HepG2 (cell line): ENCODE data around the gene ETV5. TPM values are rescaled to one million over a fixed set of nuclear protein-coding genes. Genes with fewer than 3 reads are reported as not detected.

Experiments used
- ATAC-seq: fragments of 200-7000 bp; cut with Tn5 transposase; 3 replicates; pipeline ENCODE4 v1.9.1; 2020; ENCODE audit warnings: mild to moderate bottlenecking, moderate library complexity
- BruUV-seq: library from RNA; stranded (reverse); fragments of 400-500 nt; replicated peaks from 2 replicates; lab custom pipeline; 2021; lab: Mats Ljungman, UMichigan
- CTCF ChIA-PET: fragments of 300-600 bp; formaldehyde crosslinking; extraction: SDS; loops from one replicate; lab custom pipeline; 2021; ENCODE audit warnings: low total read pairs, inconsistent platforms, low intra/inter-chr PET ratio; lab: Yijun Ruan, JAX
- POLR2A ChIA-PET: fragments of 350-600 bp; sonication (Branson Sonifier 250); formaldehyde crosslinking; loops from one replicate; lab custom pipeline; 2020; ENCODE audit warnings: antibody characterized with exemption, inconsistent platforms; lab: Yijun Ruan, JAX
- DNase-seq: peaks from one replicate; pipeline ENCODE4 v3.0.0-alpha.2; 2015; ENCODE audit warnings: low spot score
- FAIRE-seq: peaks from 3 replicates; lab custom pipeline; 2011; peaks lifted over from hg19 to GRCh38; lab: Jason Lieb, UNC
- H2AFZ ChIP-seq: one replicate; pipeline ENCODE4 v1.6.1; 2011; ENCODE audit warnings: low read length, inconsistent platforms
- H3K27ac ChIP-seq: fragments of 300-600 bp; 3 replicates; pipeline ENCODE4 v1.8.0; 2011; ENCODE audit warnings: mixed run types, mild to moderate bottlenecking, mixed read lengths, low read length, inconsistent platforms; ENCODE audit not compliant: insufficient read depth; ENCODE audit errors: extremely low read length
- H3K27me3 ChIP-seq, 2 experiments: fragments of 200-600 bp in 1 of 2; 2 replicates in 1 of 2; 3 replicates in 1 of 2; pipeline versions ENCODE4 v1.6.0 to v1.8.0; 2011; ENCODE audit warnings: low read length in 2 of 2, mild to moderate bottlenecking in 2 of 2, moderate library complexity in 2 of 2, inconsistent platforms in 1 of 2; ENCODE audit not compliant: insufficient read depth in 2 of 2, control insufficient read depth in 1 of 2
- H3K36me3 ChIP-seq, 2 experiments: fragments of 200-600 bp in 1 of 2; replicated peaks in 1 of 2; 2 replicates in 1 of 2; 3 replicates in 1 of 2; pipeline versions ENCODE4 v1.5.1 to v1.8.0; 2011; ENCODE audit warnings: low read length in 2 of 2, inconsistent platforms in 1 of 2; ENCODE audit not compliant: insufficient read depth in 2 of 2, control insufficient read depth in 1 of 2
- H3K4me1 ChIP-seq: 2 replicates; pipeline ENCODE4 v1.5.1; 2012; ENCODE audit warnings: low read length, inconsistent platforms; ENCODE audit not compliant: insufficient read depth
- H3K4me2 ChIP-seq: 2 replicates; pipeline ENCODE4 v1.6.0; 2011; ENCODE audit warnings: low read depth, low read length, inconsistent platforms
- H3K4me3 ChIP-seq, 3 experiments: fragments of 200-600 bp in 1 of 3; sonication (generic), shearing (Covaris generic) in 1 of 3; replicated peaks in 1 of 3; 2 replicates each; pipeline ENCODE4 v1.5.1; 2011 to 2016; ENCODE audit warnings: low read length in 3 of 3, inconsistent platforms in 2 of 3, low read depth in 2 of 3, mild to moderate bottlenecking in 2 of 3, control low read depth in 1 of 3, mixed read lengths in 1 of 3; ENCODE audit not compliant: insufficient read depth in 1 of 3
- H3K79me2 ChIP-seq: one replicate; pipeline ENCODE4 v1.6.1; 2011; ENCODE audit warnings: low read length, inconsistent platforms; ENCODE audit not compliant: insufficient read depth
- H3K9ac ChIP-seq: 2 replicates; pipeline ENCODE4 v1.6.0; 2011; ENCODE audit warnings: mild to moderate bottlenecking, low read depth, low read length, inconsistent platforms; ENCODE audit not compliant: insufficient read depth
- H3K9me3 ChIP-seq: 2 replicates; pipeline ENCODE4 v1.5.1; 2012; ENCODE audit warnings: mild to moderate bottlenecking, low read length
- H4K20me1 ChIP-seq: 2 replicates; pipeline ENCODE4 v1.6.0; 2011; ENCODE audit warnings: inconsistent platforms, mild to moderate bottlenecking, low read length, moderate library complexity; ENCODE audit not compliant: insufficient read depth
- HOXA7 ChIP-seq: sonication (generic); formaldehyde crosslinking; IDR thresholded peaks from 2 replicates; pipeline ENCODE4 v1.8.1; 2022; ENCODE audit warnings: mild to moderate bottlenecking, missing genetic modification reagents, moderate library complexity
- KLF15 ChIP-seq: sonication (generic); formaldehyde crosslinking; IDR thresholded peaks from 2 replicates; pipeline ENCODE4 v1.8.1; 2023; ENCODE audit warnings: borderline replicate concordance, mild to moderate bottlenecking, inconsistent platforms, missing genetic modification reagents, mixed read lengths
- MTA1 ChIP-seq: sonication (generic); formaldehyde crosslinking; IDR thresholded peaks from 2 replicates; pipeline ENCODE4 v1.4.0; 2020; ENCODE audit warnings: missing genetic modification reagents, mild to moderate bottlenecking, borderline replicate concordance
- PAX8 ChIP-seq: sonication (generic); formaldehyde crosslinking; IDR thresholded peaks from 2 replicates; pipeline ENCODE4 v1.8.0; 2022; ENCODE audit warnings: mild to moderate bottlenecking, missing genetic modification reagents, borderline replicate concordance
- RCOR2 ChIP-seq: IDR thresholded peaks from 2 replicates; pipeline ENCODE4 v1.6.1; 2016; ENCODE audit warnings: missing biosample characterization, missing genetic modification reagents
- RFX1 ChIP-seq: fragments of 450-650 bp; IDR thresholded peaks from 2 replicates; pipeline ENCODE4 v1.6.1; 2017
- SMAD9 ChIP-seq: sonication (generic); formaldehyde crosslinking; IDR thresholded peaks from 2 replicates; pipeline ENCODE4 v1.5.1; 2020; ENCODE audit warnings: mild to moderate bottlenecking, missing genetic modification reagents
- SOX6 ChIP-seq, 2 experiments: fragments of 450-650 bp in 1 of 2; sonication (generic) in 1 of 2; formaldehyde crosslinking in 1 of 2; IDR thresholded peaks; 2 replicates each; pipeline versions ENCODE4 v1.4.0 to v1.6.1; 2017 to 2020; ENCODE audit warnings: antibody characterized with exemption in 1 of 2, mild to moderate bottlenecking in 1 of 2, missing genetic modification reagents in 1 of 2
- TSC22D2 ChIP-seq: sonication (generic); formaldehyde crosslinking; IDR thresholded peaks from 2 replicates; pipeline ENCODE4 v1.5.1; 2020; ENCODE audit warnings: missing genetic modification reagents, mild to moderate bottlenecking, borderline replicate concordance
- XBP1 ChIP-seq: sonication (generic); formaldehyde crosslinking; IDR thresholded peaks from 2 replicates; pipeline ENCODE4 v1.5.0; 2020; ENCODE audit warnings: missing genetic modification reagents
- ZNF143 ChIP-seq: sonication (generic); formaldehyde crosslinking; IDR thresholded peaks from 2 replicates; pipeline ENCODE4 v1.4.0; 2020; ENCODE audit warnings: missing genetic modification reagents
- ZNF619 ChIP-seq: sonication (generic); formaldehyde crosslinking; IDR thresholded peaks from 2 replicates; pipeline ENCODE4 v1.4.0; 2020; ENCODE audit warnings: mild to moderate bottlenecking, missing genetic modification reagents
- ZNF879 ChIP-seq: sonication (generic); formaldehyde crosslinking; IDR thresholded peaks from 2 replicates; pipeline ENCODE4 v1.8.1; 2023; ENCODE audit warnings: missing genetic modification reagents
- WGBS: methylation state at CpG from one replicate; pipeline ENCODE4 v1.1.6; 2017; ENCODE audit warnings: low lambda C conversion rate; 5-methylcytosine and 5-hydroxymethylcytosine counted together
- in situ Hi-C: cut with HindIII; loops from 2 replicates; pipeline ENCODE4 v1.10.0; 2017; ENCODE audit warnings: low pct_unique_long_range_greater_than_20kb; ENCODE audit not compliant: extremely low pct_ligation_motif_present
- intact Hi-C: fragments of 100-400 bp; cut with micrococcal nuclease; formaldehyde crosslinking; loops from one replicate; pipeline ENCODE4 v1.10.0; 2022; ENCODE audit not compliant: unreplicated experiment
- polyA plus RNA-seq, 8 experiments: library from polyadenylated mRNA; depleted of rRNA in 3 of 8; stranded (reverse) in 7 of 8; unstranded in 1 of 8; fragments of >200 nt; fragmentation: Illumina TruSeq in 4 of 8; extraction: Trizol in 4 of 8; gene quantifications; 2 replicates each; pipeline versions ENCODE4 v1.2.1 to v1.2.3, GENCODE V29; 2011 to 2016; ENCODE audit warnings: low read depth in 4 of 8, missing spikeins in 1 of 8, mixed read lengths in 1 of 8; ENCODE audit not compliant: insufficient read depth in 1 of 8
- total RNA-seq, 5 experiments: library from RNA; depleted of rRNA; stranded (reverse); fragments of >200 nt; fragmentation: Illumina TruSeq; extraction: Trizol; gene quantifications; 2 replicates each; pipeline ENCODE4 v1.2.3, GENCODE V29; 2016; ENCODE audit warnings: low read depth in 1 of 5
- TF ChIP-seq, protein P1 (sequence below): sonication (generic); formaldehyde crosslinking; conservative IDR thresholded peaks from 2 replicates; pipeline ENCODE4 v1.5.0; 2020; ENCODE audit warnings: missing genetic modification reagents

ETV5 gene
- total and polyA plus RNA-seq, 2 of the 13 experiments (the other 11 are each of a cell fraction or from before 2014, with no cell fraction given), result 52.9 to 57.2 TPM

DNA sequence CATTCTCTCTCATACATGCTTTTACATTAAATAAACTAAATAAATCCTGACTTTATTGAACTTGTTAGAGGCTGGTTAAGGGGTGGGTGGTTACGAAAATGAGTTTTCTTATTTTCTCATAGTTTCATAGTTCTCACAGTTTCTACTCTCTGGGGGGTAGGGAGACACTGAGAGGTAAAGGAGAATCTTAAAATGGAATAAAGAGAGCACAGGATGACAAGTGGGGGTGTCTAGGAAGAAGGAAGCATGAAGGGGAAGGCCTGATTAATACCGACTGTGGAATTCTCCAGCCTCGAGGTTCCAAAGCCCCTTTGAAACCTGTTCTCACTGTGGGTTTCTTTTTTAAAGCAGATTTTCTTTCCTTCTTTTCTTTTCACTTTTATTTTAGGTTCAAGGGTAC, 104.7 kb downstream of the ETV5 start:
- Histone ChIP-seq H3K4me3 (no peak overlapping the region), H3K4me1 (no peaks in the 10 kb centered on the region), H2AFZ (no peak overlapping the region), H3K27me3 (no peaks in the 10 kb centered on the region), H3K9ac (no peak overlapping the region), H3K36me3 (no peaks in the 10 kb centered on the region), H3K4me2 (no peak overlapping the region), H3K9me3 (no peaks in the 10 kb centered on the region), H4K20me1 (no peaks in the 10 kb centered on the region), H3K27ac (no peak overlapping the region), H3K79me2 (no peaks in the 10 kb centered on the region)
- 31% methylated on average over 3 of the region's 3 CpGs for WGBS
- ATAC-seq (no peak), DNase-seq (no peak), FAIRE-seq (no peak)
- in situ Hi-C loops, result no loop called here
- no TSS peak for BruUV-seq
- no peak for TF ChIP-seq RCOR2 (CRISPR knock-in tag)
- TF ChIP-seq SOX6 (IDR thresholded peaks at IDR 0.05), result no peak
- TF ChIP-seq SOX6 (CRISPR knock-in tag; IDR thresholded peaks at IDR 0.05), result no peak
- no peak for TF ChIP-seq XBP1 (CRISPR knock-in tag)
- no peak for TF ChIP-seq ZNF143 (CRISPR knock-in tag)
- TF ChIP-seq SMAD9 (CRISPR knock-in tag), result no peak
- no peak for TF ChIP-seq ZNF619 (CRISPR knock-in tag)
- TF ChIP-seq KLF15, result no peak
- no peak for TF ChIP-seq ZNF879 (CRISPR knock-in tag)
- no peak for TF ChIP-seq RFX1
- TF ChIP-seq, protein P1, sequence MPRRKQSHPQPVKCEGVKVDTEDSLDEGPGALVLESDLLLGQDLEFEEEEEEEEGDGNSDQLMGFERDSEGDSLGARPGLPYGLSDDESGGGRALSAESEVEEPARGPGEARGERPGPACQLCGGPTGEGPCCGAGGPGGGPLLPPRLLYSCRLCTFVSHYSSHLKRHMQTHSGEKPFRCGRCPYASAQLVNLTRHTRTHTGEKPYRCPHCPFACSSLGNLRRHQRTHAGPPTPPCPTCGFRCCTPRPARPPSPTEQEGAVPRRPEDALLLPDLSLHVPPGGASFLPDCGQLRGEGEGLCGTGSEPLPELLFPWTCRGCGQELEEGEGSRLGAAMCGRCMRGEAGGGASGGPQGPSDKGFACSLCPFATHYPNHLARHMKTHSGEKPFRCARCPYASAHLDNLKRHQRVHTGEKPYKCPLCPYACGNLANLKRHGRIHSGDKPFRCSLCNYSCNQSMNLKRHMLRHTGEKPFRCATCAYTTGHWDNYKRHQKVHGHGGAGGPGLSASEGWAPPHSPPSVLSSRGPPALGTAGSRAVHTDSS (CRISPR knock-in tag), result no peak
- TF ChIP-seq TSC22D2, result no peak
- no peak for TF ChIP-seq PAX8
- no peak for TF ChIP-seq HOXA7 (CRISPR knock-in tag)
- no peak for TF ChIP-seq MTA1 (CRISPR knock-in tag)
- ChIA-PET POLR2A (no interaction called here), CTCF (no interaction called here)
- intact Hi-C loops, result no loop called here
